Nephron (organoid): ENCODE measurements around the gene PTPRU.

Source experiments
- H3K27ac Mint-ChIP-seq, 3 experiments: 2 replicates each; pipeline ENCODE4 v1.8.0; 2020; ENCODE audit warnings: mixed read lengths in 3 of 3, mild to moderate bottlenecking in 2 of 3, moderate library complexity in 1 of 3
- H3K27me3 Mint-ChIP-seq: 2 replicates; pipeline ENCODE4 v1.8.0; 2021; ENCODE audit warnings: low read depth, mild to moderate bottlenecking, moderate library complexity, mixed read lengths
- H3K36me3 Mint-ChIP-seq: 2 replicates; pipeline ENCODE4 v1.8.0; 2020; ENCODE audit warnings: low read depth, mixed read lengths
- H3K4me1 Mint-ChIP-seq: 2 replicates; pipeline ENCODE4 v1.8.0; 2020; ENCODE audit warnings: mixed read lengths
- H3K4me3 Mint-ChIP-seq, 3 experiments: 2 replicates each; pipeline ENCODE4 v1.8.0; 2020; ENCODE audit warnings: mild to moderate bottlenecking in 3 of 3, mixed read lengths in 3 of 3, moderate library complexity in 2 of 3
- H3K9me3 Mint-ChIP-seq: 2 replicates; pipeline ENCODE4 v1.8.0; 2020; ENCODE audit warnings: mixed read lengths
- TF ChIP-seq, protein P1 (sequence below), 3 experiments: fragments of 200-600 bp; sonication (generic); IDR thresholded peaks; one replicate each; pipeline ENCODE4 v1.5.0; 2021; ENCODE audit warnings: antibody characterized with exemption in 3 of 3; ENCODE audit not compliant: unreplicated experiment in 3 of 3

The PTPRU gene

DNA sequence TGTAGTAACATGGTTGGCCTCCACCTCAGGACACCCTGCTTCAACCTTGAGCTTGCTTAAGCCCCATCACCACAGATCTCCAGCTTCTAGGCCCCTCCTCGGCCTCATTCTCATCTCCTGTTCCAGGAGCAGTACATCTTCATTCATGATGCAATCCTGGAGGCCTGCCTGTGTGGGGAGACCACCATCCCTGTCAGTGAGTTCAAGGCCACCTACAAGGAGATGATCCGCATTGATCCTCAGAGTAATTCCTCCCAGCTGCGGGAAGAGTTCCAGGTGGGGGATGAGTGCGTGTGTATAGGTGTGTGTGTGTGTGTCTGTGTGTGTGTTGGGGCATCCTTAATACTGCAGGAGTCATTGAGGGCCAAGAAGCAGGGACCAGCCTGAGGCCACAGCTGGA, 79.6 kb downstream of the PTPRU start:
- Mint-ChIP-seq H3K27ac (no peak overlapping the region), H3K4me1 (peaks cover 7% of the 10 kb centered on the region), H3K9me3 (no peaks in the 10 kb centered on the region), H3K36me3 (peaks cover 20% of the 10 kb centered on the region), H3K4me3 (no peak overlapping the region), H3K27me3 (peaks cover 5% of the 10 kb centered on the region)
- TF ChIP-seq, protein P1, sequence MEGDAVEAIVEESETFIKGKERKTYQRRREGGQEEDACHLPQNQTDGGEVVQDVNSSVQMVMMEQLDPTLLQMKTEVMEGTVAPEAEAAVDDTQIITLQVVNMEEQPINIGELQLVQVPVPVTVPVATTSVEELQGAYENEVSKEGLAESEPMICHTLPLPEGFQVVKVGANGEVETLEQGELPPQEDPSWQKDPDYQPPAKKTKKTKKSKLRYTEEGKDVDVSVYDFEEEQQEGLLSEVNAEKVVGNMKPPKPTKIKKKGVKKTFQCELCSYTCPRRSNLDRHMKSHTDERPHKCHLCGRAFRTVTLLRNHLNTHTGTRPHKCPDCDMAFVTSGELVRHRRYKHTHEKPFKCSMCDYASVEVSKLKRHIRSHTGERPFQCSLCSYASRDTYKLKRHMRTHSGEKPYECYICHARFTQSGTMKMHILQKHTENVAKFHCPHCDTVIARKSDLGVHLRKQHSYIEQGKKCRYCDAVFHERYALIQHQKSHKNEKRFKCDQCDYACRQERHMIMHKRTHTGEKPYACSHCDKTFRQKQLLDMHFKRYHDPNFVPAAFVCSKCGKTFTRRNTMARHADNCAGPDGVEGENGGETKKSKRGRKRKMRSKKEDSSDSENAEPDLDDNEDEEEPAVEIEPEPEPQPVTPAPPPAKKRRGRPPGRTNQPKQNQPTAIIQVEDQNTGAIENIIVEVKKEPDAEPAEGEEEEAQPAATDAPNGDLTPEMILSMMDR (IDR thresholded peaks at IDR 0.05; ENCODE audit: unreplicated experiment in 3 of 3) = no peak

- H3K4me1 Mint-ChIP-seq = peaks cover 7% of the 10 kb centered on the region
- no peak overlapping the region for H3K4me3 Mint-ChIP-seq
- H3K27me3 Mint-ChIP-seq = peaks cover 5% of the 10 kb centered on the region
- no peak overlapping the region for H3K27ac Mint-ChIP-seq
- H3K9me3 Mint-ChIP-seq = no peaks in the 10 kb centered on the region
- H3K36me3 Mint-ChIP-seq = peaks cover 20% of the 10 kb centered on the region
- TF ChIP-seq, protein P1 (IDR thresholded peaks at IDR 0.05; ENCODE audit: unreplicated experiment in 3 of 3) = no peak
Observed at GRCh38 chr1:29317063-29317915, 81.0 kb downstream of the PTPRU start.

GRCh38 chr1:29317916-29318530, 81.7 kb downstream of the PTPRU start:
- Mint-ChIP-seq H3K4me1 (peaks cover 7% of the 10 kb centered on the region), H3K27me3 (peaks cover 5% of the 10 kb centered on the region), H3K27ac (peak overlapping the region in 1 of 3 experiments; percentile 44), H3K9me3 (no peaks in the 10 kb centered on the region), H3K36me3 (peaks cover 20% of the 10 kb centered on the region), H3K4me3 (no peak overlapping the region)
- TF ChIP-seq, protein P1 (IDR thresholded peaks at IDR 0.05; ENCODE audit: unreplicated experiment in 3 of 3) = no peak

DNA sequence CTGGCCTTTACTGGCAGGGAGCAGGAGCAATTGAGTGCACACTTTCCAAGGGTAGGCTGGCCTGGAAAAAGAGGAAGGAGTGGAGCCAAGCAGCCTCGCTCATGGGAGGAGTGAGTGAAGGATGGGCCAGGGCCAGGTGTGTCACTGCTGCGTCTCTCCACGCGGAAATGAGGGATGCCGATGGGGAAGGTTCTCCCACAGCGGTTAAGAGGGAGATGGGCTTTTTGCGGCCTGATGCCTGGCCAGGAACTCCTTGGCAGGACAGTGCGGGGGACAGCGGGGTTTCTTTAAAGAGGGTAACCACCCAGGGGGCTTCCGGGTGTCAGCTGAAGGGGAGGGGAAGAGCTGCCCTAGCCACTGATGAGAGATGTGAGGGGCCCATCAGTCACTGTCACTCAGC, 82.4 kb downstream of the PTPRU start:
- Mint-ChIP-seq H3K9me3 (no peaks in the 10 kb centered on the region), H3K4me3 (no peak overlapping the region), H3K36me3 (peaks cover 20% of the 10 kb centered on the region), H3K4me1 (peaks cover 7% of the 10 kb centered on the region), H3K27ac (peak overlapping the region in 1 of 3 experiments; percentile 44), H3K27me3 (peaks cover 5% of the 10 kb centered on the region)
- TF ChIP-seq, protein P1 (IDR thresholded peaks at IDR 0.05; ENCODE audit: unreplicated experiment in 3 of 3) = no peak

DNA sequence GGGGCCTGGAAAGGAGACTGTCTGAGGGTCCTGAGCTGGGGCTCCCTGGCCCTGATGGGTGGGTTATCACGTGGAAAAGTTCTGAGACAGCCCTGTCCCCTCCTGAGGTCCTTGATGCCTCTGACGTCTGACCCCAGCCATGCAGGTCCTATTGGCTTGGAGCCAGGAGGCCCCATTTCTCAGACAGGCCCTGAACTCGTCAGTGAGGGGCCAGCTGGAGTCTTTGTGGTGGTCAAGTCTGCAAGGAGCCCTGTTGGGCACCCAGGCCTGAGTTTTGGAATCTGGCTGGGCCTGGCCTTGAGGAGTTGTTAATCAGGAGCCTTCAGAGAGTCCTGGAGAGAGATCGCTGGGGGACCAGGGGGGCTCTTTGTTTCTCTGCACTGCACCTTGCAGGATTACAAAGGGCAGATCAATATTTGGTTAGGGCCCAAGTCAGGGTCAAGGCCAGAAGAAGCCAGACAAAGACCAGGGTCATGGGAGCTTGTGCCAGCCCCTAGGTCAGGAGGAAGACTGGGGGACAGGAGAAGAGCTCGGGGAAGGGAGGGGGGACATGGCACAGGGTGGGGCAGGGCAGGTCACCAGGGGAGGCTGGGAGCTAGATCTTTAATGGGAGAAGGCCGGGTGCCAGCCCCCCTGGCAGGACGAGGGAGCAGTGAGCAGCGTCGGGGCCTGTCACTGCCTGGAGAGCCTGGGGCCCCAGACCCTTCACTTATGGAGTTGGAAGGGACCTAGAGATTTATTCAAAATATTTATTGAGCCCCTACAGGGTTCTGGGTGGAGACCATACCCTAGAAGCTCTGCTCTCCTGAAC, 83.2 kb downstream of the PTPRU start:
- H3K27ac Mint-ChIP-seq = no peak overlapping the region
- TF ChIP-seq, protein P1 (IDR thresholded peaks at IDR 0.05; ENCODE audit: unreplicated experiment in 3 of 3) = no peak
- no peaks in the 10 kb centered on the region for H3K4me1 Mint-ChIP-seq
- peaks cover 5% of the 10 kb centered on the region for H3K27me3 Mint-ChIP-seq
- H3K4me3 Mint-ChIP-seq = no peak overlapping the region
- H3K36me3 Mint-ChIP-seq = peaks cover 18% of the 10 kb centered on the region
- no peaks in the 10 kb centered on the region for H3K9me3 Mint-ChIP-seq
